Adrenal gland (tissue), 12 donors: ENCODE results near the gene NMT1. TPM values are rescaled to one million over a fixed set of nuclear protein-coding genes. Genes with fewer than 3 reads are reported as not detected.

Experiments
- DNase-seq, 7 donors: peaks; one replicate each; pipeline ENCODE4 v3.0.0-alpha.2; 2019 to 2020
- H3K27ac ChIP-seq, 5 donors: fragments of 200-600 bp; sonication (generic) in 4 of 5; 1 replicate in 3 of 5; 2 replicates in 2 of 5; pipeline versions ENCODE4 v1.5.1 to v1.8.0; 2016 to 2020; ENCODE audit warnings: mild to moderate bottlenecking in 1 of 5
- H3K27me3 ChIP-seq: fragments of 200-600 bp; 2 replicates; pipeline ENCODE4 v1.8.0; 2021
- H3K36me3 ChIP-seq, 2 donors: fragments of 200-600 bp; replicated peaks in 1 of 2; 1 replicate in 1 of 2; 2 replicates in 1 of 2; pipeline versions ENCODE4 v1.5.1 to v1.8.0; 2018 to 2022
- H3K4me1 ChIP-seq, 2 donors: fragments of 200-600 bp; replicated peaks in 1 of 2; 1 replicate in 1 of 2; 2 replicates in 1 of 2; pipeline versions ENCODE4 v1.5.1 to v1.8.0; 2018 to 2021
- H3K4me3 ChIP-seq, 4 donors: fragments of 200-600 bp; sonication (generic) in 3 of 4; one replicate each; pipeline ENCODE4 v1.5.1; 2016 to 2018
- H3K9me3 ChIP-seq, 3 donors: fragments of 200-600 bp; sonication (generic) in 1 of 3; replicated peaks in 1 of 3; 1 replicate in 2 of 3; 2 replicates in 1 of 3; pipeline versions ENCODE4 v1.5.1 to v1.8.0; 2016 to 2021
- CTCF ChIP-seq, 6 experiments: fragments of 450-650 bp in 4 of 6; fragments of 200-600 bp in 2 of 6; sonication (generic) in 1 of 6; IDR thresholded peaks; 1 replicate in 5 of 6; 2 replicates in 1 of 6; pipeline versions ENCODE4 v1.5.1 to v1.8.0; 2016 to 2021; ENCODE audit warnings: antibody characterized with exemption in 6 of 6, mild to moderate bottlenecking in 2 of 6, moderate library complexity in 1 of 6
- POLR2A ChIP-seq, 2 donors: fragments of 450-650 bp; IDR thresholded peaks; one replicate each; pipeline ENCODE4 v1.6.1; 2017; ENCODE audit warnings: antibody characterized with exemption in 2 of 2, mild to moderate bottlenecking in 2 of 2, moderate library complexity in 1 of 2
- WGBS, 4 donors: extraction: QIAGEN DNeasy Blood & Tissue Kit in 2 of 4; methylation state at CpG; one replicate each; pipeline versions ENCODE4 v1.1.5 to v1.1.7; 2013 to 2017; 5-methylcytosine and 5-hydroxymethylcytosine counted together
- intact Hi-C, 2 donors: fragments of 100-400 bp; cut with DNase I; formaldehyde crosslinking; loops; one replicate each; pipeline versions ENCODE4 v1.14.1 to v1.15.0; 2022 to 2023
- microRNA-seq, 3 donors: library from miRNA; unstranded; fragments of <30 nt; microRNA quantifications; one replicate each; pipeline ENCODE4, GENCODE V29; 2017 to 2020
- polyA plus RNA-seq, 3 donors: library from polyadenylated mRNA; stranded (reverse); fragments of 200-250 nt in 2 of 3; fragments of 350-450 nt in 1 of 3; fragmentation: Illumina TruSeq in 1 of 3; extraction: RNeasy Lipid Tissue Mini Kit (QIAGEN cat#74804) in 1 of 3; gene quantifications; one replicate each; pipeline ENCODE4 v1.2.3, GENCODE V29; 2013 to 2014
- small RNA-seq, 2 donors: library from RNA; depleted of rRNA; stranded (forward); fragments of <200 nt; gene quantifications; one replicate each; pipeline ENCODE3, GENCODE V24; 2016
- total RNA-seq, 9 donors: library from RNA; depleted of rRNA in 4 of 9; stranded (reverse); fragments of >200 nt in 4 of 9; fragments of 120-200 nt in 1 of 9; fragmentation: NEBNext Ultra II Directional in 1 of 9; extraction: Animal tissue kit (Norgen Biotek cat#: 25700) in 1 of 9; gene quantifications; one replicate each; pipeline versions ENCODE4 v1.1.0 to v1.2.4, GENCODE V29; 2013 to 2023
- donor health status: healthy with polysubstance abuse.
- donor health status: Bipolar disorder and iron deficiency.
- donor health status: DM: yes; HTN: yes; CAD: no.
- donor health status: DM: no; HTN: no; CAD: no.
- donor health status: DM: no; HTN: no; CAD: no.
- donor health status: DM: yes; HTN: yes; CAD: no.

NMT1 gene
- total and polyA plus RNA-seq, 12 donors: 85.9 to 174 (median 136) TPM

DNA sequence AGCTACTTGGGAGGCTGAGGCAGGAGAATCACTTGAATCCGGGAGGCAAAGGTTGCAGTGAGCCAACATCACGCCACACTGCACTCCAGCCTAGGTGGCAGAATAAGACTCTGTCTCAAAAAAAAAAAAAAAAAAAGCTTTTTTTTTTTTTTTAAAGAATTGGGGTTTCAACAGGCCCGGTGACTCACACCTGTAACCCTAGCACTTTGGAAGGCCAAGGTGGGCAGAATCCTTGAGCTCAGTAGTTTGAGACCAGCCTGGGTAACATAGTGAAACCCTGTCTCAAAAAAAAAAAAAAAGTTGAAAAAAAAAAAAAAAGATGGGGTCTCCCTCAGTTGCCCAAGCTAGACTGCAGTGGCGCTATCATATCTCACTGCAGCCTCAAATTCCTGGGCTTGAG is 93.9 kb downstream of the NMT1 start:
- peak overlapping the region in 1 of 5 donors; percentile 26 for H3K27ac ChIP-seq
- peaks cover 40 to 55% of the 10 kb centered on the region in 2 donors for H3K4me1 ChIP-seq
- H3K27me3 ChIP-seq: no peaks in the 10 kb centered on the region
- peak in 1 of 7 donors; percentile 14 for DNase-seq
- WGBS, 4 donors: 80 to 88% (median 87%) methylated on average over 4 of the region's 4 CpGs
- H3K4me3 ChIP-seq: no peak overlapping the region
- TF ChIP-seq POLR2A (IDR thresholded peaks at IDR 0.05): no peak
- no peak for TF ChIP-seq CTCF (IDR thresholded peaks at IDR 0.05)
- no peaks in the 10 kb centered on the region for H3K36me3 ChIP-seq
- no peaks in the 10 kb centered on the region for H3K9me3 ChIP-seq
- intact Hi-C loops: no loop called here

DNA sequence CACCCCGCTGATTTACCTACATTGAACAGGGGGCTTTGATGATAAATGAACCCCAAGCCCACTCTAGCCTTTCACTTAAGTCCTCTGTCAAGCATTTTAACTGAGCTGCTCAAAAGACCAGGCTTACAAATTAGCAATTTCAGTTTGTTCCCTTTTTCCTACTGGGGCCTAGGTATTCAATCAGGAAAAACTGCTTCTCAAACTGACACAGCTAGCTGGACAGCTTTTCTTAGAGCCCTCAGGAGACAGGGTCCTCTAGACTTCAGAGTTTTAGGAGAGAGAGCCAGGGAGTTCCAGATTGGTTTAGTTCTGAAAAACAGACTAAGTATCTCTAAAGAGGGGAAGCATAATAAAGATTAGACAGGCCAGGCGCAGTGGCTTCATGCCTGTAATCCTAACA is 94.4 kb downstream of the NMT1 start:
- no peak for DNase-seq
- intact Hi-C loops: no loop called here
- 89 to 100% (median 98%) methylated on average over 1 to 2 of the region's 2 CpGs for WGBS, 4 donors
- Histone ChIP-seq H3K27me3 (no peaks in the 10 kb centered on the region), H3K4me1 (peaks cover 41 to 56% of the 10 kb centered on the region in 2 donors), H3K36me3 (no peaks in the 10 kb centered on the region), H3K4me3 (no peak overlapping the region), H3K27ac (peak overlapping the region in 2 of 5 donors; percentile 5 to 26), H3K9me3 (no peaks in the 10 kb centered on the region)
- TF ChIP-seq CTCF (IDR thresholded peaks at IDR 0.05): no peak
- TF ChIP-seq POLR2A (IDR thresholded peaks at IDR 0.05): no peak

DNA sequence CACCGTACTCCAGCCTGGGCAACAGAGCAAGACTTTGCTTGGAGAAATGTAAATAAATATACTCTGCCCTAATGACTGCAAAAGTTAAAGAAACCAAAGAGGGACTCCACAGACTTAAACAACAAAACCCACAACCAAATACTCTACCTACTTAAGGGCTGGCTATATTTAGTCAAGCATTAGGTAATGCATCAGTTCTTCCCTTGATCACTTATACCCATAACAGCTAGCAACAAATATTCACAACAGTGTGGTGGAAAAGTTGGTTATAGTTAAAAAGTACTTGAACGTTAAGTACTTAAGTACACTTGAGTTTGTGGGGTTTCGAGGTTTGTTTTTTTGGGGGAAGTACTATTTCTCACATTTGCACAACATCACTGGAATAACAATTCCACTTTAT is 95.1 kb downstream of the NMT1 start:
- Histone ChIP-seq H3K4me3 (no peak overlapping the region), H3K27me3 (no peaks in the 10 kb centered on the region), H3K9me3 (no peaks in the 10 kb centered on the region), H3K27ac (no peak overlapping the region), H3K4me1 (peaks cover 34 to 48% of the 10 kb centered on the region in 2 donors), H3K36me3 (no peaks in the 10 kb centered on the region)
- WGBS, 4 donors: 85 to 97% (median 89%) methylated on average over 3 of the region's 3 CpGs
- intact Hi-C loops: no loop called here
- TF ChIP-seq POLR2A (IDR thresholded peaks at IDR 0.05) (no peak), CTCF (IDR thresholded peaks at IDR 0.05) (no peak)
- no peak for DNase-seq

Small RNA genes lying within 50 kb of the gene (microRNA-seq; reads per million reads assigned to microRNA genes)
- 0 to 0.85 (median 0) reads per million in 3 donors for gene MIR6784

Small RNA genes lying within 50 kb of the gene (small RNA-seq; reads per million reads assigned to genes)
- gene MIR6784: 0 to 0.12 reads per million in 2 donors
- 0 reads per million in 2 donors for gene RF00019

Other genes with a start within 250 kb of the NMT1 start
- gene GJC1, start 231.0 kb upstream of the NMT1 start, total RNA-seq: 10 to 100 TPM in 1 of 9 donors, 1 to 10 TPM in 6, under 1 TPM in 2; 0.69 to 12.3 (median 2.6) TPM
- 1 to 10 TPM; 1.0 to 1.5 (median 1.1) TPM for gene GJC1, start 231.0 kb upstream of the NMT1 start, polyA plus RNA-seq
- gene HIGD1B, start 213.4 kb upstream of the NMT1 start, total RNA-seq: 1 to 10 TPM in 1 of 9 donors, under 1 TPM in 1, not detected in 7; 0.50 to 1.9 TPM
- gene HIGD1B, start 213.4 kb upstream of the NMT1 start, polyA plus RNA-seq: 1 to 10 TPM in 2 of 3 donors, not detected in 1; 1.7 to 7.1 TPM
- gene EFTUD2, start 161.9 kb upstream of the NMT1 start, total RNA-seq: 100 to 1,000 TPM in 3 of 9 donors, 10 to 100 TPM in 6; 51.2 to 113 (median 91.9) TPM
- 100 to 1,000 TPM in 1 of 3 donors, 10 to 100 TPM in 2; 30.5 to 122 (median 45.8) TPM for gene EFTUD2, start 161.9 kb upstream of the NMT1 start, polyA plus RNA-seq
- gene GFAP, start 145.8 kb upstream of the NMT1 start, total RNA-seq: 1 to 10 TPM in 6 of 9 donors, under 1 TPM in 2, not detected in 1; 0.39 to 9.1 (median 1.5) TPM
- gene GFAP, start 145.8 kb upstream of the NMT1 start, polyA plus RNA-seq: 1 to 10 TPM in 1 of 3 donors, under 1 TPM in 2; 0.62 to 3.2 (median 0.98) TPM
- gene KIF18B, start 113.5 kb upstream of the NMT1 start, total RNA-seq: 1 to 10 TPM in 3 of 9 donors, under 1 TPM in 5, not detected in 1; 0.21 to 1.6 (median 0.85) TPM
- gene KIF18B, start 113.5 kb upstream of the NMT1 start, polyA plus RNA-seq: under 1 TPM; 0.20 to 0.46 (median 0.24) TPM
- gene C1QL1, start 93.0 kb upstream of the NMT1 start, total RNA-seq: 1 to 10 TPM in 3 of 9 donors, under 1 TPM in 2, not detected in 4; 0.55 to 1.5 (median 1.3) TPM
- gene C1QL1, start 93.0 kb upstream of the NMT1 start, polyA plus RNA-seq: 1 to 10 TPM in 1 of 3 donors, under 1 TPM in 2; 0.27 to 3.3 (median 0.88) TPM
- 100 to 1,000 TPM in 2 of 9 donors, 10 to 100 TPM in 7; 53.1 to 115 (median 66.8) TPM for gene DCAKD, start 9.7 kb upstream of the NMT1 start, total RNA-seq
- 10 to 100 TPM; 34.9 to 40.6 (median 35.2) TPM for gene DCAKD, start 9.7 kb upstream of the NMT1 start, polyA plus RNA-seq
- 100 to 1,000 TPM in 5 of 9 donors, 10 to 100 TPM in 3, 1 to 10 TPM in 1; 5.8 to 246 (median 148) TPM for gene PLCD3, start 71.2 kb downstream of the NMT1 start, total RNA-seq
- 10 to 100 TPM; 33.2 to 68.1 (median 36.4) TPM for gene PLCD3, start 71.2 kb downstream of the NMT1 start, polyA plus RNA-seq
- gene ACBD4, start 74.4 kb downstream of the NMT1 start, total RNA-seq: 10 to 100 TPM in 8 of 9 donors, 1 to 10 TPM in 1; 6.6 to 30.6 (median 19.1) TPM
- 10 to 100 TPM in 2 of 3 donors, 1 to 10 TPM in 1; 7.9 to 71.3 (median 44.5) TPM for gene ACBD4, start 74.4 kb downstream of the NMT1 start, polyA plus RNA-seq
- 100 to 1,000 TPM in 1 of 9 donors, 10 to 100 TPM in 8; 19.4 to 159 (median 44.0) TPM for gene HEXIM1, start 87.2 kb downstream of the NMT1 start, total RNA-seq
- gene HEXIM1, start 87.2 kb downstream of the NMT1 start, polyA plus RNA-seq: 10 to 100 TPM; 23.3 to 26.0 (median 24.4) TPM
- 10 to 100 TPM in 8 of 9 donors, 1 to 10 TPM in 1; 8.5 to 28.1 (median 17.1) TPM for gene HEXIM2, start 100.6 kb downstream of the NMT1 start, total RNA-seq
- 10 to 100 TPM in 2 of 3 donors, 1 to 10 TPM in 1; 4.5 to 18.0 (median 14.7) TPM for gene HEXIM2, start 100.6 kb downstream of the NMT1 start, polyA plus RNA-seq
- gene FMNL1, start 160.6 kb downstream of the NMT1 start, total RNA-seq: 10 to 100 TPM in 6 of 9 donors, 1 to 10 TPM in 2, under 1 TPM in 1; 0.72 to 20.3 (median 13.9) TPM
- gene FMNL1, start 160.6 kb downstream of the NMT1 start, polyA plus RNA-seq: 10 to 100 TPM in 2 of 3 donors, 1 to 10 TPM in 1; 3.6 to 31.9 (median 13.7) TPM
- under 1 TPM in 2 of 9 donors, not detected in 7; 0.06 to 0.11 TPM for gene SPATA32, start 200.8 kb downstream of the NMT1 start, total RNA-seq
- gene SPATA32, start 200.8 kb downstream of the NMT1 start, polyA plus RNA-seq: not detected